Adrenal gland (tissue), 12 donors: ENCODE measurements around the gene CYS1. TPM values are rescaled to one million over a fixed set of nuclear protein-coding genes. Genes with fewer than 3 reads are reported as not detected.
"Not testable (repeated sequence)": the region's sequence is repeated elsewhere in the genome, so short reads cannot be mapped to it uniquely, and the experiment has no call there.

Experiments
- DNase-seq, 7 donors: peaks; one replicate each; pipeline ENCODE4 v3.0.0-alpha.2; 2019 to 2020
- H3K27ac ChIP-seq, 5 donors: fragments of 200-600 bp; sonication (generic) in 4 of 5; 1 replicate in 3 of 5; 2 replicates in 2 of 5; pipeline versions ENCODE4 v1.5.1 to v1.8.0; 2016 to 2020; ENCODE audit warnings: mild to moderate bottlenecking in 1 of 5
- H3K27me3 ChIP-seq: fragments of 200-600 bp; 2 replicates; pipeline ENCODE4 v1.8.0; 2021
- H3K36me3 ChIP-seq, 2 donors: fragments of 200-600 bp; replicated peaks in 1 of 2; 1 replicate in 1 of 2; 2 replicates in 1 of 2; pipeline versions ENCODE4 v1.5.1 to v1.8.0; 2018 to 2022
- H3K4me1 ChIP-seq, 2 donors: fragments of 200-600 bp; replicated peaks in 1 of 2; 1 replicate in 1 of 2; 2 replicates in 1 of 2; pipeline versions ENCODE4 v1.5.1 to v1.8.0; 2018 to 2021
- H3K4me3 ChIP-seq, 4 donors: fragments of 200-600 bp; sonication (generic) in 3 of 4; one replicate each; pipeline ENCODE4 v1.5.1; 2016 to 2018
- H3K9me3 ChIP-seq, 3 donors: fragments of 200-600 bp; sonication (generic) in 1 of 3; replicated peaks in 1 of 3; 1 replicate in 2 of 3; 2 replicates in 1 of 3; pipeline versions ENCODE4 v1.5.1 to v1.8.0; 2016 to 2021
- CTCF ChIP-seq, 6 experiments: fragments of 450-650 bp in 4 of 6; fragments of 200-600 bp in 2 of 6; sonication (generic) in 1 of 6; IDR thresholded peaks; 1 replicate in 5 of 6; 2 replicates in 1 of 6; pipeline versions ENCODE4 v1.5.1 to v1.8.0; 2016 to 2021; ENCODE audit warnings: antibody characterized with exemption in 6 of 6, mild to moderate bottlenecking in 2 of 6, moderate library complexity in 1 of 6
- POLR2A ChIP-seq, 2 donors: fragments of 450-650 bp; IDR thresholded peaks; one replicate each; pipeline ENCODE4 v1.6.1; 2017; ENCODE audit warnings: antibody characterized with exemption in 2 of 2, mild to moderate bottlenecking in 2 of 2, moderate library complexity in 1 of 2
- whole genome bisulfite sequencing, 4 donors: extraction: QIAGEN DNeasy Blood & Tissue Kit in 2 of 4; methylation state at CpG; one replicate each; pipeline versions ENCODE4 v1.1.5 to v1.1.7; 2013 to 2017; 5-methylcytosine and 5-hydroxymethylcytosine counted together
- intact Hi-C, 2 donors: fragments of 100-400 bp; cut with DNase I; formaldehyde crosslinking; loops; one replicate each; pipeline versions ENCODE4 v1.14.1 to v1.15.0; 2022 to 2023
- polyA plus RNA-seq, 3 donors: library from polyadenylated mRNA; stranded (reverse); fragments of 200-250 nt in 2 of 3; fragments of 350-450 nt in 1 of 3; fragmentation: Illumina TruSeq in 1 of 3; extraction: RNeasy Lipid Tissue Mini Kit (QIAGEN cat#74804) in 1 of 3; gene quantifications; one replicate each; pipeline ENCODE4 v1.2.3, GENCODE V29; 2013 to 2014
- total RNA-seq, 9 donors: library from RNA; depleted of rRNA in 4 of 9; stranded (reverse); fragments of >200 nt in 4 of 9; fragments of 120-200 nt in 1 of 9; fragmentation: NEBNext Ultra II Directional in 1 of 9; extraction: Animal tissue kit (Norgen Biotek cat#: 25700) in 1 of 9; gene quantifications; one replicate each; pipeline versions ENCODE4 v1.1.0 to v1.2.4, GENCODE V29; 2013 to 2023
- donor health status: healthy with polysubstance abuse.
- donor health status: Bipolar disorder and iron deficiency.
- donor health status: DM: yes; HTN: yes; CAD: no.
- donor health status: DM: no; HTN: no; CAD: no.
- donor health status: DM: no; HTN: no; CAD: no.
- donor health status: DM: yes; HTN: yes; CAD: no.

The CYS1 gene
- total and polyA plus RNA-seq, 12 donors, result 0.05 to 3.6 (median 1.1) TPM

GRCh38 chr2:10014418-10015190, 65.6 kb downstream of the CYS1 start:
- intact Hi-C loops, result no loop called here
- peak in 1 of 7 donors; percentile 16 for DNase-seq
- Histone ChIP-seq H3K4me3 (no peak overlapping the region), H3K27ac (no peak overlapping the region), H3K27me3 (no peaks in the 10 kb centered on the region), H3K36me3 (no peaks in the 10 kb centered on the region), H3K4me1 (peaks cover 8 to 10% of the 10 kb centered on the region in 2 donors), H3K9me3 (no peaks in the 10 kb centered on the region)
- WGBS, 4 donors, result 91 to 95% (median 92%) methylated on average over 42 of the region's 42 CpGs
- TF ChIP-seq CTCF (IDR thresholded peaks at IDR 0.05) (no peak), POLR2A (IDR thresholded peaks at IDR 0.05) (no peak)

- H3K27me3 ChIP-seq, H3K9me3 ChIP-seq, H3K4me3 ChIP-seq, H3K27ac ChIP-seq, H3K36me3 ChIP-seq, intact Hi-C loops: not testable (repeated sequence)
- peak in 1 of 7 donors; percentile 14 for DNase-seq
- peaks cover 12 to 16% of the 10 kb centered on the region in 2 donors for H3K4me1 ChIP-seq
- 92 to 95% (median 94%) methylated on average over 43 of the region's 43 CpGs for WGBS, 4 donors
These were observed 66.4 kb downstream of the CYS1 start for GRCh38 chr2:10013651-10014417.

GRCh38 chr2:10012963-10013461, 67.2 kb downstream of the CYS1 start:
- H3K4me1 ChIP-seq, result peaks cover 12 to 16% of the 10 kb centered on the region in 2 donors
- H3K27me3 ChIP-seq, result no peaks in the 10 kb centered on the region
- TF ChIP-seq POLR2A (IDR thresholded peaks at IDR 0.05) (no peak), CTCF (IDR thresholded peaks at IDR 0.05) (no peak)
- no peak for DNase-seq
- no peaks in the 10 kb centered on the region for H3K36me3 ChIP-seq
- no peak overlapping the region for H3K4me3 ChIP-seq
- no peaks in the 10 kb centered on the region for H3K9me3 ChIP-seq
- no peak overlapping the region for H3K27ac ChIP-seq
- intact Hi-C loops, result no loop called here
- WGBS, 4 donors, result 90 to 94% (median 90%) methylated on average over 29 of the region's 29 CpGs

GRCh38 chr2:10012366-10012962, 67.7 kb downstream of the CYS1 start:
- H3K27ac ChIP-seq, DNase-seq, H3K36me3 ChIP-seq, intact Hi-C loops, H3K9me3 ChIP-seq, H3K4me3 ChIP-seq, H3K27me3 ChIP-seq: not testable (repeated sequence)
- peaks cover 14 to 16% of the 10 kb centered on the region in 2 donors for H3K4me1 ChIP-seq
- WGBS, 4 donors, result 89 to 94% (median 91%) methylated on average over 30 to 37 of the region's 37 CpGs

GRCh38 chr2:10011606-10012325, 68.4 kb downstream of the CYS1 start:
- peak in 1 of 7 donors; percentile 23 for DNase-seq
- peaks cover 17 to 20% of the 10 kb centered on the region in 2 donors for H3K4me1 ChIP-seq
- H3K36me3 ChIP-seq, H3K27me3 ChIP-seq, intact Hi-C loops, H3K4me3 ChIP-seq, H3K9me3 ChIP-seq, H3K27ac ChIP-seq: not testable (repeated sequence)
- WGBS, 4 donors, result 88 to 95% (median 92%) methylated on average over 49 to 61 of the region's 61 CpGs

DNA sequence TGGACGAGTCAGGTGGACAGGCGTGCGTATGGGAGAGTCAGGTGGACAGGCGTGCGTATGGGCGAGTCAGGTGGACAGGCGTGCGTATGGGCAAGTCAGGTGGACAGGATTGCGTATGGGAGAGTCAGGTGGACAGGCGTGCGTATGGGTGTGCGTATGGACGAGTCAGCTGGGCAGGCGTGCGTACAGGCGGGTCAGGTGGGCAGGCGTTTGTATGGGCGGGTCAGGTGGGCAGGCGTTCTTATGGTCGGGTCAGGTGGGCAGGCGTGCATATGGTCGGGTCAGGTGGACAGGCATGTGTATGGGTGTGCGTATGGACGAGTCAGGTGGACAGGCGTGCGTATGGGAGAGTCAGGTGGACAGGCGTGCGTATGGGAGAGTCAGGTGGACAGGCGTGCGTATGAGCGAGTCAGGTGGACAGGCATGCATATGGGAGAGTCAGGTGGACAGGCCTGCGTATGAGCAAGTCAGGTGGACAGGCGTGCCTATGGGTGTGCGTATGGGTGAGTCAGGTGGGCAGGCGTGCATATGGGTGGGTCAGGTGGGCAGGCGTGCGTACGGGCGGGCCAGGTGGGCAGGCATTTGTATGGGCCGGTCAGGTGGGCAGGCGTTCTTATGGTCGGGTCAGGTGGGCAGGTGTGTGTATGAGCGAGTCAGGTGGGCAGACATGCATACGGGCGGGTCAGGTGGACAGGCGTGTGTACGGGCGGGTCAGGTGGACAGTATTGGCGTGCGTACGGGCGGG, 69.2 kb downstream of the CYS1 start:
- H3K27me3 ChIP-seq, intact Hi-C loops, H3K36me3 ChIP-seq, H3K4me3 ChIP-seq, H3K9me3 ChIP-seq: not testable (repeated sequence)
- peak in 1 of 7 donors; percentile 21 for DNase-seq
- H3K27ac ChIP-seq, result peak overlapping the region in 2 of 5 donors; percentile 62 to 81
- 92 to 97% (median 95%) methylated on average over 52 of the region's 52 CpGs for WGBS, 4 donors
- H3K4me1 ChIP-seq, result peaks cover 22 to 25% of the 10 kb centered on the region in 2 donors
